Activated CD8-positive, alpha-beta memory T cell treated with anti-CD3 and anti-CD28 coated beads, Interleukin-2, amount 50 U/mL, for 24 hours (primary cell): ENCODE data around the gene RGR.
"Not testable (repeated sequence)": the region's sequence is repeated elsewhere in the genome, so short reads cannot be mapped to it uniquely, and the experiment has no call there.

Experiments
- DNase-seq: peaks from one replicate; pipeline ENCODE4 v3.0.0-alpha.2; 2020; ENCODE audit errors: extremely low read depth

Gene RGR

DNA sequence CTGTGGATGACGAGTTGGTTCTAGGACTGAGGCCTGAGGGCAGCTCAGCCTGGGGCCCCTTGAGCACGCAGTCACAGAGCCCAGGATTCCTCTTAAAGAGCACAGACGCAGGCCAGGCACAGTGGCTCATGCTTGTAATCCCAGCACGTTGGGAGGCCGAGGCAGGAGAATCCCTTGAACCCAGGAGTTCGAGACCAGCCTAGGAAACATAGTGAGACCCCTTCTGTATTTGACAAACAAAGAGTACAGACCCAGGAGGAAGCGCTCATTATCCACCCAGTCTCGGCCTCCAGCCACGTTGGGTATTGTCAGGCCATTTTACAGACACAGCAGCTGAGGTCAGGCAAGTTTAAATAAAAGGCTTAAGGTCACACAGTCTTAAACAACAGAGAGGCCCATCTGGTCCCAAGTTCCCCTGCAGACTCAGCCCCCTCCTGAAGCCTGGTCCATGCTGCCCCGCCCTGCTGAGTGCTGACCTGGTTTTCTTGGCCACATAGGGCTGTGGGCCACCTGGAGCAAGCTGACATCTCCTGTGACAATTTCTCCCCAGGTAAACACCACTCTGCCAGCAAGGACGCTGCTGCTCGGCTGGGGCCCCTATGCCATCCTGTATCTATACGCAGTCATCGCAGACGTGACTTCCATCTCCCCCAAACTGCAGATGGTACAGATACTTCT is 12.6 kb downstream of the RGR start:
- no peak for DNase-seq

GRCh38 chr10:84258034-84258695 is 13.3 kb downstream of the RGR start:
- DNase-seq: no peak

DNA sequence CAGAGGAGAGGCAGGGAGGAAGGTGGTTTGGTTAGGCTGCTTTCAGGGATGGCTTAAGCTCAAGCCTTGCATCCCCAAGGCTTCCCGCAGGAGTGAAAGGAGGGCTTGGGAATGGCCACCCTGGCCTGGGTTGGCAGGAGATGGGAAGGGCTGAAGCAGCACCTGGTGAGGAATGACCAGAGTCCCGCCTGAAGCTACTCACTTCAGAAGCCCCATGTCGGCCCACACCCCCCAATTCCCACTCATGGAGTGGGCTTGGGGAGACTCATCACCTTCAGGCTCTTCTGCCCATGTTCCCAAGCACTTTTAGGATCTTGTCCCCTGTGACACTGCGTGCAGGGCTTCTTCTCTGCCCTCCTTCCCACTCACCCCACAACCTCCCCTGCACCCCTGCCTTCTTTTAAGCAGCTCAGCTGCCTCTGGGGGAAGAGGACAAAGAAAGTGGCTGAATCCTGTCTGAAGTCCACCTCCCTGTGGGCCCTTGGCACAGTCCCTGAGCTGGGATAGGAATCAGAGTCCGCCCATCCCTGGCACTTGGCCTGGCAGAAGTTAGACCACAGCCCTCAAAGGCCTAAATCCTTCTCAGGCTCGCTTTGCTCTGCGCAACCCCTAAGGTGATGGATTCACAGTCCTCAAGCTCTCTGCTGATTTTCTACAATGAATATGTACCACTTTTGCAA is 16.5 kb downstream of the RGR start:
- no peak for DNase-seq

DNA sequence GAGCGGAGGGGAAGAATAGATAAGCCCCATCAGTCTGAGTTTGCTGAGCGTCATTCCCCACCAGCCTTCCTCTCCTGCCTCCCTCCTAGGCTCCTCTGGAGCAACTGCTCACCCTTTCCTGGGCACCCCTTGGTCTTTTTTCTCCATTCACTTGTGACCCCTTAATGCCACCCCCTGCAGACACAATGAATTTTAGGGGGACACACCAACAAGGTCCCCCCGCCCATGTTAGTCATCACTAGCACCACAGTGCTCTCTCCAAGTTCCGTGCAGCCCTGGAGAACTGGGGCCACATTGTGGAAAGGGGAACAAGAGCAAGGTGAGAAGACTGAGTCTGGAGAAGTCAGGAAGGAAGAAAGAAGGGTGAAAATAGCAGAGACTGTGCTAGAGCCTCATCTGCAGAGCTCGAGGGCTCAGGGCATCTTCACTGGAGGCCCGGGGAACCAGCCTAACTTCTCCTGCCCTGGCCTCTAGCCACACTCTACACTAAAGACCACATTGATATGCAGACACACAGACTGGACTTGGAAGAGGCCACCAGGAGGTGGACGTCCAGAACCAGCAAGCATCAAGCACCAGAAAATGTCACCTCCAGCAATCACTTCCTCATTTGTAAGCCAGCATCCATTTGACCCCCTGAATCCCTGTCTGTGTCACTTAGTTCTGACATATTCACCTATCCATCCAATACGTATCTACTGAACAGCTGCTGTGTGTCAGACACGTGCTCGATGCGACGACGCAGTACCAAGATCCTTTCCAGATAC is 17.5 kb downstream of the RGR start:
- no peak for DNase-seq

DNA sequence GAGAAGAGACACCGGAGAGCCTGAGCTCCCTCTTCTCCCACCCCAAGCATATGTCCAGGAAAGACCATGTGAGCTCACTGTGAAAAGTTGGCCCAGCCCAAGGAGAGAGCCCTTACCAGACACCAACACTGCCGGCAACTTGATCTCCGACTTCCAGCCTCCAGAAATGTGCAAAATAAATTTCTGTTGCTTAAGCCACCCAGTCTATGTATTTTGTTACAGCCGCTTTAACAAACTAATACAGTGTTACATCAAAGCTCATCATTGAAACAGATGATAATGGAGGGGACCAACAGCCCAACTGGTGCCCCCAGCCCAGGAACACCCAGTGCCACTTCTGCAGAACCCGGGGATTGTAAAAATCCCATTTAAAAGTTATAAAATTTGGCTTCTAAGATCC is 18.9 kb downstream of the RGR start:
- no peak for DNase-seq

DNA sequence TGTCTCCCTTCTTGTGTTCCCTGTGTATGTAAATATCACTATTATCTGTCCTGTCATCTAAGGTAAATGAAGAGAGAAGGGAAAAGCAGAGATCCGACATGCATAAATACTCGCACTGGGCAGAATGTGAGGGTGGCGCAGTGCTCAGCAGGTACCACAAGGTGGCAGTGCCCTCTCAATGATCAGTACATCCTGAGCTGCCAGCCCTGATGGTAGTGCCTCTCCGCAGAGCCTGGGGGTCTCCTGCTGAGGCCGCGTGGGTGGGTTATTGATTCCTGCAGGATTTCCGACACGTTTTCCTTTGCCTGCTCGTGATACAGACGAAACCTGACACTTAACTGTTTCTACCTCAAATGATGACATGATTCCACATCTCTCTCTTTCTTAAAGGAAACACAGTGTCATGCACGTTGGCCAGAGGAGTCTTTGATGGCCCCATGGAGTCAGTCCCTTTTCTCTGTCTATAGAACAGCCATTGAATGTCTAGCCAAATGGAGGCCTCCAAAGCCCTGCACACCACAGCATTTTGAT is 19.8 kb downstream of the RGR start:
- DNase-seq: peak; percentile 37

- no peak for DNase-seq
These were observed 20.6 kb downstream of the RGR start for GRCh38 chr10:84265418-84265817.

DNA sequence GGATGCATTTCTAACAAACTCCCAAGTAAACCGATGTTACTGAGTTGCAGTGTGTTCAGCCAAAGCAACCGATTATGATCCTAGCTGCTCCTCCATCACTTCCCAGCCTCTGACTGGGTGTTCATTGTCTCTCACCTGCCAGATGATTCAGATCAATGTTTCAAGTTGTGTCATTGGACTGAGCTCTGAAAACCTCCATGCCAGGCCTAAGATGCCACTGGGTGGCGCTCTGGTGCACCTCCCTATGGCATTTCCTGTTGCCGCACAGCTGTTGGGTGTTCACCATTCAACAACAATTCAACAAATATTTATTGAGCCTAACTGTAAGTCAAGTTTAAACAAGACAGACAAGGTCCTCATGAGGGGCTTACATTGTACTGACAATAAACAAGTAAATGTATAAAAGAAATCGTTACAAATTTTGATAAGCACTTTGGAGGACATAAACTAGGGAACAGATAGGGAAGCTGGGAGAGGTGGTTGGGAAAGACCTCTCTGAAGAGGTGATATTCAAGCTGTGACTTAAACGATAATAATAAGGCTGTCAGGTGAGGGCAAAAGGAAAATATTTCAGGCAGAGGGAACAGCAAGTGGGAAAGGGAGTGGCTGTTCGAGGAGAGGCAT is 22.8 kb downstream of the RGR start:
- peak; percentile 66 for DNase-seq

DNA sequence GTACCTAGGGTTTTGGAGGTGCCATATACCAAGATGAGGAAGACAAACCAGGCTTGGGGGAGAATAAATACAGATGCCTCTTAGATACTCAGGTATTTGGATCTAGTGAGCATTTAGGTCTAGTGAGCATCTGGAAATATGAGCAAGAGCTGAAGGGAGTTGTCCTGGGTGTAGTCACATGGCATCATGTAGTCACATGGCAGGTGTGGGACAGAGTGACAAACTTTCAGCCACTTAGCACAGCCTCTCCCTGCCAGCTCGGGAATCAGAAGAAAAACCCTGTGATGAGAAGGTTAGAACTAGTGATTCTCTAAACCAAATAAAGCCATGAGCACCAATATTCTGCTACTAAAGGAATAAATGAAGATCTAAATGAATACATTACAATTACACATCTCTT is 24.3 kb downstream of the RGR start:
- no peak for DNase-seq

GRCh38 chr10:84269773-84270172 is 24.9 kb downstream of the RGR start:
- DNase-seq: no peak

DNA sequence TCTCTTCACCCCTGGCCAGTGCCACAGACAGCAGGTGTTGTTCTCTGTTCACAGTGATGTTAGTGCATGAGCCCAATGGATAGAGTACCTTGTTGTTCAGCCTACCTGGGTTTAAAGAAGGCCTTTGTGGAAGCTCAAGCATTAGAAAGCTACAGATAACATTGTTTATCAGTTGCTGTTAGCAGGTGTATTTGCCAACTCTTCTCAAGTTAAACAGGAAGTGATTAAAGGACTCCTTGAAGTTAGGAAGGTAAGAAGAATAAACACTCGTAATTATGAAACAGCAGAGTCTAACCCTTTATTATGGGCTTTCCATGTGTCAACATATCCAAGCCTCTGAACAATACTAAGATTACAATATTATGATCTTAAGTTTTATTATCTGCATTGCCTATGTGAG is 25.9 kb downstream of the RGR start:
- no peak for DNase-seq

- not testable (repeated sequence) for DNase-seq
These were observed 35.1 kb downstream of the RGR start for GRCh38 chr10:84279876-84280475.

DNA sequence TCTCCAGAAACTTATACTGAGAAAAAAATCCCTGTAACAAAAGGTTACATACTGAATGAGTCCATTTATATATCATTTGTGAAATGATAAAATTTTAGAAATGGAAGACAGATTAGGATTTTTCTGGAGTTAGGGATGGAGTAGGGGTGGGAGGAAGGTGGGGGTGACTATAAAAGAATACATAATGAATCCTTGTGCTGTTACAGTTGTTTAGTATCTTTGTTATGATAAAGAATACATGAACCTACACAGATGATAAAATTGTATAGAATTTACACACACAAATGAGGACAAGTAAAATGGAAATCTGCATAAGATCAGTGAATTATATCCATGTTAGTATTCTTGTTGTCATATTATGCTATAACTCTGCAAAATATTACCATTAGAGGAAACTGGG is 41.8 kb downstream of the RGR start:
- DNase-seq: no peak

GRCh38 chr10:84288151-84288550 is 43.3 kb downstream of the RGR start:
- no peak for DNase-seq

- DNase-seq: no peak
These were observed 44.8 kb downstream of the RGR start for GRCh38 chr10:84289521-84290200.

DNA sequence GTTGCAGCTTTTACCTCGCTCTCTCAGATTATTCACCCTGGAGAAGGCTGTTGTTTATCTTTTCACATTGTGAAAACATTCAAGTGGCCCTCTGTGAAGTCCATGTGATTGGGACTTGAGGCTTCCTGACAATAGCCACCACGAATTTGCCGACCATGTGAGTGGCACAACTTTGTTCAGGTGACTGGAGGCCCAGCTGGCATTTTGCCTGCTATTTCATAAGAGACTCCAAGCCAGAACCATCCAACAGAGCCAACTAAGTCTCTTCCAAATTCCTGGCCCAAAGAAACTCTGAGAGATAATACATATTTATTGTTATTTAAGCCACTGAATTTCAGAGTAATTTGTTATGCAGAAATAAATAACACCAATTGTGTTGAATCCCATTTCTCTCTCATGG is 45.4 kb downstream of the RGR start:
- no peak for DNase-seq

GRCh38 chr10:84291384-84291783 is 46.5 kb downstream of the RGR start:
- no peak for DNase-seq

DNA sequence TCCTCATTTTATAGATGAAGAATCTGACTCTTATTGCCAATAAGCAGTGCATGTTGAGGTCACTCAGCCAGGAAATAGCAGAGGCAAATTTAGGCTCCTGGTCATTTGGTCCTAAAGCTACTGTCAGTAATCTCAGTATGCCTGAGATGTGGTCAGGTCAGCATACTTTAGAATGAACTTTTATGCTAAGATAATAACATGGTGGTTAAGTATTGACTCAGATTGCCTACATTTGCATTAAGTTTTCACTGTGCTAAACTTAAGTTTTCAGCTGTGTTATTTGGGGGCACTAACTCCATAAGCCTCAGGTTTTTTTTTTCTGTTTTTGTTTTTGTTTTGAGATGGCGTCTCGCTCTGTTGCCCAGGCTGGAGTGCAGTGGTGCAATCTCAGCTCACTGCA is 47.6 kb downstream of the RGR start:
- DNase-seq: no peak

- no peak for DNase-seq
These were observed 48.3 kb downstream of the RGR start for GRCh38 chr10:84293171-84293570.

DNA sequence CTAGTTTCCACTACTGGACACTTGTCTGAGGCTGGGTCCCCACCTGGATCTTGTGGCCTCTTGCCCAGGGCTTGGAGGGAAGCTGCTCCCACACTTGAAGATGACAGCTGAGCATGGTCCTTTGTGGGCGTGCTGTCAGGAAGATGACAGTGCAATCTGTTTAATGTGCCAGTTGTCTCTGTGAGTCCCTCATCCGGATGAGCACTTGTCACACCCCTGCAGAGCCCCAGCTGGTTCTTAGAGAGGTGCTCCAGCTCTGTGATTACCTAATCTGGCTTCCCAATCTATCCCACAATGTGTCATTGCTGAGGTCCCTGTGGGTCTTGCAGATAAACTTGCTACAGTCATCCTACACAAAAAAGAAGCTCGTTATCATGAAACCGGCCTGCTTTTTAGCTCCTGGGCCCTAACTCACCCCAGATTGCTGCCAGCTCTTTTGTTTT is 48.7 kb downstream of the RGR start:
- no peak for DNase-seq
